ENCODE data around the gene KERA.

- no peak for TF ChIP-seq CTCF (IDR thresholded peaks at IDR 0.05)
- TF ChIP-seq EP300 (IDR thresholded peaks at IDR 0.05) = no peak
These were observed 20.7 kb upstream of the KERA start for GRCh38 chr12:91078501-91078900.
